Activated naive CD4-positive, alpha-beta T cell treated with Interleukin-2 at 50 U/mL for 16 hours (primary cell): ENCODE results near the gene ALDH1A3.

Experiments used
- DNase-seq: peaks from one replicate; pipeline ENCODE4 v3.0.0-alpha.2; 2020

ALDH1A3 gene

DNA sequence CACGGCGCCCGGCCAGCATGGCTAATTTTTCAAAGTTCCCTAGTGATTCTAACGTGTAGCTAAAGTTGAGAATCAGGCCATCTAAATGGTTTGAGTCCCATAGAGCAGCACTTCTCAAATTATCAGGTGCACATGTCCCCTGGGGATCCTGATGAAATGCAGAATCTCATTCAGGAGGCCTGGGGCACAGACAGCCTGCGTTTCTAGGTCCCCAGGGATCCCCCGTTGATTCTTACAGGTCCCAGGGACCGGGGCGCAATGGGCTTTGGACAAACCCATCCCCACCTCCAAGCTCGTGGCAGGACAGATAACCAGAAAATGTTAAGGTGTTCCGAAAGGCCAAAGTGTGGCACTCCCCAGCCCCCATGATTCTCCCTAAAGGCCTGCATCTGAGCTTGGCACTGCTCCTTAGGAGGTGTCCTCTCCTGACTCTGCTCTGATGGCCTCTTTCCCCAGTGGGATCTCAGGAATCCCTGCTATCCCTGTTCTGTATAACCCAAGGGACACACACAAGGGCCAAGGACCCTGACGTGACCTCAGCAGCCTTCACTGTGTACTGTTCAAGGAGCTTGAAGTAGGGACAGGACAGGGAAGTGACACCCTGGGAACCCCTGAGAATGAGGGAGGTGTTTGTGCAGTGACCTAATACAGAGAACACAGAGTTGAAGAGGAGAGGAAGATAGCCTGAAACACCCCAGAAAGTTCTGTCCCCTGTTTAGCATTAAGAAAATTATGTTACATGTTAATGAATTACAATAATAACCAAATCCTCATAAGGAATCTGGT is 47.5 kb downstream of the ALDH1A3 start:
- no peak for DNase-seq

DNA sequence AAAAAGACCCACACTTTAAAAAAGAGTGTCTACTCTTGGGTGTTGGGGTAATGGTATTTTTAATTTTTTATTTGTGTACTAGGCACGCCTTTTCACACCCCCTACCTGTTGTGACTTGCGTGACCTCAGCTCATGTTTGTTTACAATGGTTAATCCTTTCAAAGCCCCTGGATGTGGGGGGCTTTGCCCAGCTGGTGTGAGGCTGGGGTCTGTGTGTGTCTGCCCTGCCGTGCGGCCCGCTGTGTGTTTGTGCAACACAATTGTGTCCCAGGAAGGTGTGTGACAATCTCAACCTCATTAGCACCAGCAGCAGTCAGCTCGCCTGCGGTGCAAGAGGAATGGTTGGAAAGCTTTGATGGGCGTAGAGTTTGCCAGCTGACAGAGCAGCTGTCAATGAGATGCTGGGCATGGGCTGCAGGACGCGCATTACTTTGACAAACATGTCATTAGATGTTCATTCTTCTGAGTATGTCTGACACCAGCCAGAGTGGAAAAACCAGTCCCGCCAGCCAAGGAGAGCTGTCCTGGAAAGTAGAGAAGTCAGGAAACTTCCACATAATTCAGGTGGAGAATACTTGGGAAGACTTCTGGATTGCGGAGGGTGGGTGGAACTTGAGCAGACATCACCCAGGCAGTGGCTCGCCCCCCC is 49.1 kb downstream of the ALDH1A3 start:
- DNase-seq, result no peak

DNA sequence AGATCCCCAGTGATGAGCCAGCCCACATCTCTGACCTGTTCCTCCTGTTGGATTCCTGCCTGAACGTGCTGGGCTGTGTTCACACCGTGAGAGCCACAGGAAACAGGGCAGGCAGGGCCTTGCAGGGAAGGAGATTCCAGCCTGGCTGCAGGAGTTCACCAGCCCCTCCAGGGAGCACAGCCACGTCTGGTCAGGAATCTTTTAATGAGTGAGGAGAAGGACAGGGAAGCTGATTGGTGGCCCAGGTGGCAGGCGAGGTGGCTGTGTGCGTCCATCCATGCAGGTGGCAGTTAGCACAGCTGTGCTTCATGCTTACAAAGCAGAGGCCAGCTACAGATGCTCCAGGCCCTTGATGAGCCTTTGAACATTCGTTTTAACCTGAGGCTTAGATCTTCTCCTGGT is 50.0 kb downstream of the ALDH1A3 start:
- no peak for DNase-seq

DNA sequence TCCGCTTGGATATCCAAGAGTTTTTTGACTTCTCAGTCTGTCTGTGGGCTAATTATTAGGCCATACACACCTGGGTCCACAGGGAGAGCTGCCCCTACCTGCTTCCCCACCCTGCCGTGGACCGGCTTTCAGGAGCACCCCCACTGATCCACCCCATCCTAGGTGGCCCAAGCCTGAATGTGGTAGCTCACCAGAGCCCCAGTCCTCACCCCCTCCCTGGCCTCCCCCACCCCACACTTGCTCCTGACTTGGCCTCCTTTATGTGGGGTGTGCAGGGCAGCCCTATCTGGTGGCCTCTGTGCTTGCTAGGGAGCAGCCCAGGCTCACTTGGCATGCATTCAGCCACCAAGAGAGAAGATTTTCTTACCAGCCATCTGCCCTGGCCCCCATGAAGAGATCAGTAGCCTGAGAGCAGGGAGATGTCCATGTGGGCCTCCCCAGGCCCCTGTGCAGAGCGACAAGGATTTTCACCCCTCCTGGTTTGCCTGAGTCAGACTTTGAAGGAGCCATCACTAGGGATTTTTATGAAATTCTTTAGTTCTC is 50.7 kb downstream of the ALDH1A3 start:
- DNase-seq, result no peak

DNA sequence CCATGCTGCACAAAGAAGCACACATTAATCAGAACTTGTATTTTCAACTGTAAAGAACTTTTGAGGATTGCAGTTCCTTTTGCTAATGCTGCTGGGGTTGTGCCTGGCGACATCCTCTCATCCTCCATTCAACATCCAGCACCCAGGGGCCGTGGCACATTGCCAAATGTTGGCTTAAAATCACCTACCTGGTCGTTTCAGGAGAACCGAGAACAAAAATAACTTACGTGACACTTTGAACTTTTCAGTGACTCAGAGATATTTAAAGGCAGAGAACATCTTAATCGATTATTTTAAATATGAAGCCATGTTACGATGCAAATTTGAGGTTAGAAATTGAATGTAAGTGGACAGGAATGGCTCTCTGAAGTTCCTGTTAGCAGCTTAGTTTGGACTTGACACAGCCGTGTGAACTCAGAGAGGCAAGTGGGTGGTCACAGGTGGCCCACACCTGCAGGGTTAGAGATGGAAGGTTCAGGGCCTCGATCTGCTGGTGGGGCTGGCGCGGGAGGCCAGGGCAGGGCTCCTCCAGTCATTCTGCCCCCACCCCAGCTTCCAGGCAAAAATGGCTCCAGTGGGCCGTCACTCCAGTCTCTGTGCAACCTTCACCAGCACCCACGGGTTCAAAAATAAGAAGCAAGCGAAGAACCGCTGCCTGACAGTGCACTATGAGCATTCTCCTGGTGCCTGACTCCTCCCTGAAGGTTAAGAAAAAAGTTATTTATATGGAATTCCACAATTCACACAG is 51.7 kb downstream of the ALDH1A3 start:
- no peak for DNase-seq

DNA sequence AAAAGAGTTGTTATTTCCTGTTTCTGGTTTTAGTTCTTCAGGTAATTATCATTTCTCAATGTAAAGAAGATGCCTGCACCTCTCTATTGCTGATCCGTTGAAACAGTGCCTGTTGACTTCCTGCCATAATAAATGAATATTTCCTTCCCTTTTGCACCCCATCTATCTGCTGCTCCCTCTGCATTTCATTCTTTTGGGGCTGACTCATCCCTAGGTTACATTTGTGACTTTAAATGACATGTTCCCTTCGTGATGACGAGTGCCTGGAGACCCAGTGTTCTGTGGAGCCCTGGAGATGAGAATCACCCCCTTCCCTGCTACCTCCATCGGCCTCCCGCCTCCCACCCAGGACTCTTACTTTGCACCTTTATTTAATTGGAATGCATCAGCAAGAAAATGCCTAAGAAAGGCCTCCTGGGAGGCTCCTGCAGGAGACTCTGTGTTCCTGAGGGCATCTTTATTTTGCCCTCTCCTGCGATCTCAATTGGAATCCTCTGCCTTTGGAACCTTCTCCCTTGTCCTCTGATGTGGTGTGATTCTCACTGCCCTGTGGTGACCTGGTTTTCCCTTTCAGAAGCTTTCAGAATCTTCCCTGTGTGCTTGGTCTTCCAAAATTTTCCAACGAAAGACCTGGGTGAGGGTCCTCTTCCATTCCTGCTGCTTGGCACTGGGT is 53.2 kb downstream of the ALDH1A3 start:
- DNase-seq, result no peak

DNA sequence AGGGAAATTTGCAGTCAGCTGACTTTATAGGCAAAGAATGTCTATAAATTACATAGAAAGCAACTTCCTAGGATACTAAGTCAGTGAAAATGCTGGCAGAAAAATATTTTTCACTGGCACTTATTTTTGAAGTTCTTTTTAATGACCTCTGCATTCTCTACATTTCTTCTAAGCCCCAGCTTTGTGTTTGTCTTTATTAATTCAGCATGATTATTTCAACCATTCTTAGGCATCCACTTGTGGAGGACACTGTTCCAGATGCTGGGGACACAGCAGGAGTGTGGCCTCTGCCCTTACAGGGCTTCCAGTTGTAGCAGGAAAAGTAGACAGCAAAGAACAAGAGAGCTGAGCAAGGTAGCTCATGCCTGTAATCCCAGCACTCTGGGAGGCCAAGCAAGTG is 54.5 kb downstream of the ALDH1A3 start:
- DNase-seq, result no peak

DNA sequence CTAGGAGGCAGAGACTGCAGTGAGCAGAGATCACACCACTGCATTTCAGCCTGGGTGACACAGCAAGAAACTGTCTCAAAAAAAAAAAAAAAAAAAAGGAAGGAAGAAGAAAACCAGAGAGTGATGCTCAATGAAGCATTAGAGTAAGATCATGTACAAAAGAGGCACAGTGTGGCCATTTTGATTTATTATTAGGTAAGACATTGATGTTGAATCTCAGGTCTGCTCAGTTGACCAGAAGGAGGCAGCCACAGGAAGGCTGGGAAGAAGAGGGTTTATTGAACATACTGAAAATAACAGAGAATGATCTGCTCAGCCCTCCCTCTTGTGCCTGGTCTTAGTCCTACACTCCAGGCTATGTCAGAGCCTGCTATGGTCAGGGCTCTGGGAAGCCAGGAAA is 55.1 kb downstream of the ALDH1A3 start:
- no peak for DNase-seq

DNA sequence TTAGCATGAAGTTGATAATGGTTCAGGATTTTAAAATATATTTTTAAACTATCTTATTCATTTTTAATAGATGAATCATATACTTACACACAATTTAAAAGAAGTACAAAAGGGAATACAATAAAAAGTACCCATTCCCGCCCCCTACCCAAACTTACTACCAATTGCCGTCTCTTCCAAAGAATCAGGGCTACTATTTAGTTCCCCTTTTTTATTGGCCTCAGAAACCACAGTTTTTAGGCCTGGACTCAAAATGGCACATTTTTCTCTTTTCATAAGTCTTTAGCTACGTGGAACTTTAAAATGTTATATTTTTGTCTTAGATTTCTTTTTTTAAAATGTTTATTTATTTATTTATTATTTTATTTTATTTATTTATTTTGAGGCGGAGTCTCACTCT is 57.5 kb downstream of the ALDH1A3 start:
- no peak for DNase-seq

DNA sequence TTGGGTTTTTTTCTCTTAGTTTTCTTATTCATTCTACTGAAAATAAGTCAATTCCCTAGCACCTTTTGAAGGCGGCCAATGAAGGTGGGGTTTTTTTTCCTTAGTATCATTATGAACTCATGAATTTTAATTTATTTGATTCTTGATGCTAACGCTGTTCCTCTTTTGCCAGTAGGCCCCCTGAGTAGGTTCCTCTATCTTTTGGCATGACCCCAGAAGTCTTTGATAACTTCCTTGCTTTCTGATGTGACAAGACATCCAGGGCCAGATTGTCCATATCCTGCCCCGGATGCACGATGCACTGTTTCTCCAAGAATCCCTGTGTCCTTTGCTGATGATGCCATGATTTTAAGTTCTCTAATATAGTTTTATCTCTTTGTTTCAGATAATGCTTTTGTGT is 60.2 kb downstream of the ALDH1A3 start:
- DNase-seq, result no peak

DNA sequence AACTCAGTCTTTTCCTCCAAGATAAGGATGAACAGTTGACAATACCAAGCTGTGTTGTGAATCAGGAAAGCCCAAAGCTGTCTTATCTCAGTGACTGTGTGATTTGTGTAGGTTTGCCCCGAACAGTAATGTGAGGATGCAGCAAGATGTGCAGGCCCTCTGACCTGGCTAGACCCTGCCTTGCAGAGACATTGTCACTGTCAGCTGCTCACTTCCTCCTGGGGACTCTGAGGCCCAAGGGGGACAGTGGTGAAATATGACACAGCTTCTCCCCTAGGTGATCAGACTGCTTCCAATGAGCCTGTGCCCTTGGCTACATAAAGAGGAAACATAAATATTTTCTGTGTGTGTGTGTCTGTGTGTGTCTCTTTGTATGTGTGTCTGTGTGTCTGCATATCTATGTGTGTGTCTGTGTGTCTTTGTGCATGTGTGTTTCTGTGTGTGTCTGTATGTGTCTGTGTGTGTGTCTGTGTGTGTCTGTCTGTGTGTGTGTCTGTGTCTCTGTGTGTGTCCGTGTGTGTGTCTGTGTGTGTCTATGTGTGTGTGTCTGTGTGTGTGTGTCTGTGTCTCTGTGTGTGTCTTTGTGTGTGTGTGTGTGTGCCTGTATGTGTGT is 61.2 kb downstream of the ALDH1A3 start:
- no peak for DNase-seq

DNA sequence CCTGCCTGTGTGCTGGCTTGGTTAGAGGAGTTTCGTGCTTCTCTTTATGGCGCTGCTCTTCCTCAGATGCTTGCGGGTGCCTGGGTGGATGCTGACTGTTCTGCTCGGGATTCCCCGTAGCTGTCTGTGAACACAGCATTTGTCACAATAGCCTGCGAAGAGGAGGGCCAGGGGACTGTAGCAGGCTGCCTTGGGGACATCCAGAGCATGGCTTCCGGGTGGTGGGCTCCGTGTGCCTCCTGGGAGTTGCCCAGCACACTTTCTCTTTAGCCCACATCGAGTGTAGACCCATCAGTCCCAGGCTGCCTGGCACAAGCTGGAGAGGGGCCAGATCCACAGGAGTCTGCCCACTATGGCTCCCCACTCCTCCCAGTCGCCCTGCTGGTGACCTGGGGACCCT is 61.9 kb downstream of the ALDH1A3 start:
- DNase-seq, result no peak

DNA sequence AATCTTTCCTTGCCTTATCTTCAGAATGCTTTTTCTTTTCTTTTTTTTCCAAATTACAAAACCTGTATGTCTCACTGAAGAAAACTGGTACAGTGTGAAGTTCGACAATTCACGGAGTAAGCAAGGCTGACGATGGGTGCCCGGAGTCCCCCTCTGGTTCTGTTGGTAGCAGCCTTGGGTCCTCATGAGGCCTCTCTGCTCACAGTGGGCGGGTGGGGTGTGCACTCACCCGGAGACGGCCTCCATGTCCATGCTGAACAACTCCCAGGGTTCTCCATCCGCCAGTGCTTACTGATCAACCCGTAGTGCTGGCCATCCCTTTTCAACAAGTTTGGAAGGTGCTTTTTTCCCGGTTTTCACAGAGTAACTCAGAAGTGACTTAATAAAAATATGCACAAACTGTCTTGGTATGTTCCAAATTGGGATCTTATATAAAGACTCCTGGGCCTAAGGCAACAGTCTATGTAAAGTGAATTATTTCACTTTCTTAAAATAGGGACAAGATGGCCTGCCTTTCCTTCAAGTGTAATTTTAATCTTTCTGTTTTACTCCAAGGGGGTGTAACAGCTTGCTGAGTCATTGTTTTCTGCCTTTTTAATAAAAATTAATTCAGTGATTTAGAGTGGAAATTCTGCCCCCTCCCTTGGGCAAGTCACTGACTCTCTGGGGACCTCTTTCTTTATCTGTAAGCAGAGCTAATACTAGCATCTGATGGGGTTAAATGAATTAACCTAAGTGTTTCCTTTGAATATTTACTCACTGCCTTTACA is 63.2 kb downstream of the ALDH1A3 start:
- no peak for DNase-seq

DNA sequence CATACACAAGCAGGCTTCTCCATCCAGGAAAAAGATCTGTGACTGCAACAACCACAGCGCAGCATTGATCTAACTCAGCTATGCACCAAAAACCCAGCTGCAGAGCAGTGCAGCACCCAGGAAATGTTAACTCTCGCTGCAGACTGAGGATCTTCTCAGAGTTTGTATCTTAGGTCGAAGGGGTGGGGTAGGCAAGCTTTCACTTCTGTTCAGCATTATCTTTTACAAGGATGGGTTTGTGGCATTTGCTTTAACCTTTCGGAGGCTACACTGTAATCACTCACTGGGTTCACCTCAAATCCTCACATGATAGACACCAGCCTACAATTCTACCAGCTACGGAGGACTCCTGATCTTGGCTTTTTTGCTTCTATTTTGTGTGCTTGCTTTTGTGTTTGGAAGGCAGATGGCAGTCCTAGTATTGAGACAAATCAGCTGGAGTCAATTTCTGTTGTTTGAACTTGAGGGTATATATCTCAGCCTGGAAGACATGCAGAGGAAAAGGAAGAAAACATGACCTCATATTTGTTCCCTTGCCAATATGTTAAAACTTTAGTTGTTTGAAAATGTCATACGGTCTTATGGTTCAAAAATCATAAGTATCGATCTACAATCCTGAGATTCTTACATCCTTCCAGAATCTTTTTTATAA is 64.7 kb downstream of the ALDH1A3 start:
- DNase-seq, result no peak

DNA sequence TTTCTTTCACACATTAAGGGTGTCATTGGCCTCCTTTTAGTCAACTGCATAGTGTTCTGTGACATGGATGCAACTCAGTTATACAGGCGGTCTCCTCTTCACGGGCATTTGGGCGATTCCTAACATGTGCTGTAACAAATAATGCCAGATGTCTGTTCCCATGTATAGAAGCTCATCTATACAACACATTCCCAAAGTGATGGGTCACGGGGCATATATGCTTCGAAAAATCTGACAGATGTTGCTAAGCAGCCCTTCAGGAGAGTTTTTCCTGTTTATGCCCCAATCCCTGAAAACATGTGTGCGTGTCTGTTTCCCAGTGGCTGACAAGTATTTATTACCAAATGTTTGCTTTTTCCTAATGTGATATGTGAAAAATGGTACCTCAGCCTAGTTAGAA is 65.4 kb downstream of the ALDH1A3 start:
- DNase-seq, result no peak

DNA sequence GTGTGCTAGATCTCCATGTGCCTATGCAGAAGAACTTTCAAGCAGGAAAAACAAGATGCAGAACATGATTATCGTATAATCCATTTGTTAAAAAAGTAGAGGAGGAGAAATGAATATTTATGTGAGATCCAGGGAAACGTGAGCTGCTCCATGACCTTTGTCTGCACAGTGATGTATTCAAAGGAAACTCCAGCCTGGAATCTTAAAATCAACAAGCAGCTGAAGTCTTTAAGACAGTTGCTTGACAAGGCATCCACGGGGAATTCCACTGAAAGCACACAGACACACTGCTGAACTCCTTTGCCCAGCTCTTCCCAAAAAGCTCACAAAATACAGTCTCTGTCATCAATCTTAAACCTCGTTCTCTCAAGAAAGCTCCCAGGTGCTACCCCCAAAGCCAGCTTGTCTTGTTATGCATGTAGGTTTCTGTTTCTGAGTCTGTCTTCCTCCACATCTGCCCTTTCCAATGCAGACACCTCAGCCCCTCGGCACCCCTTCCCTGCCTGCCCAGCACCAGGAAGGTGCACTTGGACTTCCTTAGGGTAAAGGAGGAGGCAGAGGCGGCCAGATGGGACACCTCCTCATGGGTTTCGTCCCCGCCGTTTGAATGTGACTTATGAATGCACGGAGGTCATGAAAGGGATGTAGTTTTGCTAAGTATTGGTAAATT is 68.3 kb downstream of the ALDH1A3 start:
- DNase-seq, result no peak

DNA sequence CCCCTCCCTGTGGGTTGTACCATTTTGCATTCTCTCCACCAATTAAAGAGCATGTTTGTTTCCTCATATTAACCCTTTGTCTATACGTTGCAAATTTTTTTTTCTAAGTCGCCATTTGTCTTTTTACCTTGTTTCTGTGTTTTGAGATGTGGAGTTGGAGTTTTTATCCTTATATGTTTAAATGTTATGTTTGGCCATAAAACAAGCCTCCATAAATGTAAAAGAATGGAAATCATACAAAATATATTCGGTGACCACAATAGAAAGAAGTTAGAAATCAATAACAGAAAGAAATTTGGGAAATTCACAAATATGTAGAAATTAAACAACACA is 68.8 kb downstream of the ALDH1A3 start:
- DNase-seq, result no peak

DNA sequence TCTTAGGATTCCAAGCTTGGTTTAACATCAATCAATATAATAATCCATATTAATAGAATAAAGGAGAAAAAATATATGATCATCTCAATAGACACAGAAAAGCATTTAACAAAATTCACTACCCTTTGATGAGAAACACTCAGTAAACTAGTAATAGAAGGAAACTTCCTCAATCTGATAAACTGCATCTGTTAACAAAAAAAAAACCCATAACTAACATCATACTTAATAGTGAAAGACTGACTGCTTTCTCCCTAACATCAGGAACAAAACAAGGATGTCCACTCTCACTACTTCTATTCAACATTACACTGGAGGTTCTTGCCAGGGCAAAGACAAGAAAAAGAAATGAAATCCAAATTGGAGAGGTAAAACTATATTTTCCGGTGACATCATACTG is 70.1 kb downstream of the ALDH1A3 start:
- DNase-seq, result no peak

DNA sequence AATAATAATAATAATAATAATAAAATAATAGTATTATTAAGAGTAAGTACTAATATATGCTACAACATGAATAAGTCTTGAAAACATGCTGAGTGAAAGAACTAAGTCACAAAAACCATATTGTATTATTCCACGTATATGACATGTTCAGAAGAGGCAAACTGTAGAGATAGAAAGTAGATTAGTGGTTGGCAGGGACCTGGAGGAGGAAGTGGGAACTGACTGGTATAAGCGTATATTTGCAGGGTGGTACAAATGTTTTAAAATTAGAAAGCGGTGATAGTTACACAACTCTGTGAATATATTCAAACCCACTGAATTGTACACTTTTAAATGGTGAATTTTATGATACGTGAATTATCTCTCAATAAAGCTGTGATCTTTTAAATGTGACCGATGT is 72.3 kb downstream of the ALDH1A3 start:
- DNase-seq, result no peak

DNA sequence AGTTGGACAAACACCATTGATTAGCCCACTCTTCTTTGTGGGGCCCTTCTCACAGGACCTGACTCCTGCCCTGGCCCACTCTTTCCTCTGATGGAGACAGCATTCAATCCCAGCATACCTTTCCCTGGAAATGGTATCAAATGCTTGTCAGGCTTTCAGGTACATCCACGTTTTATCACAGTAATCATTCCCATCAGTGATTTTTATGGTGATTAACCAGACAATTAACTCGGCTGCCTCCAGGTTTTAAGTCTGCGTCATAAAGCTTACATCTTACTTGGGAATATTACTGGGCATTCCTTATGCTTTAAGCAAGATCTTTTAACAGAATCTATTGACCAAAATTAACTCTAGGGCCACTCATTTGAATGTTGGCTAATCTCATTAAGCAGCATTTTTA is 72.9 kb downstream of the ALDH1A3 start:
- no peak for DNase-seq
